PFSK-1 (cell line): Measurements from ENCODE around the gene COA4.

Experiments used
- FOXP2 ChIP-seq: optimal IDR thresholded peaks from 2 replicates; pipeline ENCODE3; 2011; ENCODE audit warnings: borderline replicate concordance, control low read depth, inconsistent platforms; ENCODE audit not compliant: insufficient read depth; ENCODE audit errors: extremely low read length, extremely low read depth
- POLR2AphosphoS5 ChIP-seq: IDR thresholded peaks from 2 replicates; pipeline ENCODE4 v1.6.1; 2012; ENCODE audit warnings: low read depth, mild to moderate bottlenecking, control low read depth, low read length, moderate library complexity
- SIN3A ChIP-seq: IDR thresholded peaks from 2 replicates; pipeline ENCODE4 v1.6.1; 2012; ENCODE audit warnings: mild to moderate bottlenecking, low read length, moderate library complexity, borderline replicate concordance; ENCODE audit not compliant: insufficient read depth
- TAF1 ChIP-seq: IDR thresholded peaks from 2 replicates; pipeline ENCODE4 v1.6.1; 2012; ENCODE audit warnings: low read length, control low read depth, borderline replicate concordance; ENCODE audit not compliant: insufficient read depth
- TF ChIP-seq, protein P1 (sequence below), 2 experiments: IDR thresholded peaks; 2 replicates each; pipeline versions ENCODE4 v1.6.1 to v1.8.0; 2011 to 2012; ENCODE audit warnings: low read depth in 2 of 2, low read length in 2 of 2, control low read depth in 1 of 2, inconsistent platforms in 1 of 2, mild to moderate bottlenecking in 1 of 2, moderate library complexity in 1 of 2; ENCODE audit not compliant: insufficient read depth in 1 of 2

COA4 gene

DNA sequence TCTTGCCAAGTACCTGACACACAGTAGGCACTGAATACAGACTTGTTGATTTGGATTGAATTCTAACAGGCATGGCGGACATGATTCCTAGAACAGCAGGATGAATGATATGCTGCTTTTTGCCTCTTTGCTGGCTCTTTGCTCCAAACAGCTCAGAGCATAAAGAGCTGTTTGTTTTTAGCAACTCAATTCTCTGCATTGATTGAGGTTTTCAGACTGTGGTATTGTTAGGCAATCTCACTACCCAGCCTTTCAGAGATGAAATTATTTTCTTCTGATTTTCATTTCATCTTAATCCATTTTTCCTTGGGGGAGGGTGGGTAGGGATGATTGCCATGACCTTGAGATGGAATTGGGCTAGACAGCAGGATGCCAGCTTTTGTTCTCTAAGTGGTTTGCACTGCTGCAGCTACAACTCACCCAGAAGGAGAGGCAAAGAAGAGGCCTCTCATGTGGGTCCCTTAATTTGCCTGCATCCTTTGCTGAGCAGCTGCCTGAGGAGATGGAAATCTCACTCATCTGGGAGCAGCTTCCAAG, 20.5 kb downstream of the COA4 start:
- TF ChIP-seq SIN3A (no peak), FOXP2 (no peak), POLR2AphosphoS5 (no peak), TAF1 (no peak)
- TF ChIP-seq, protein P1, sequence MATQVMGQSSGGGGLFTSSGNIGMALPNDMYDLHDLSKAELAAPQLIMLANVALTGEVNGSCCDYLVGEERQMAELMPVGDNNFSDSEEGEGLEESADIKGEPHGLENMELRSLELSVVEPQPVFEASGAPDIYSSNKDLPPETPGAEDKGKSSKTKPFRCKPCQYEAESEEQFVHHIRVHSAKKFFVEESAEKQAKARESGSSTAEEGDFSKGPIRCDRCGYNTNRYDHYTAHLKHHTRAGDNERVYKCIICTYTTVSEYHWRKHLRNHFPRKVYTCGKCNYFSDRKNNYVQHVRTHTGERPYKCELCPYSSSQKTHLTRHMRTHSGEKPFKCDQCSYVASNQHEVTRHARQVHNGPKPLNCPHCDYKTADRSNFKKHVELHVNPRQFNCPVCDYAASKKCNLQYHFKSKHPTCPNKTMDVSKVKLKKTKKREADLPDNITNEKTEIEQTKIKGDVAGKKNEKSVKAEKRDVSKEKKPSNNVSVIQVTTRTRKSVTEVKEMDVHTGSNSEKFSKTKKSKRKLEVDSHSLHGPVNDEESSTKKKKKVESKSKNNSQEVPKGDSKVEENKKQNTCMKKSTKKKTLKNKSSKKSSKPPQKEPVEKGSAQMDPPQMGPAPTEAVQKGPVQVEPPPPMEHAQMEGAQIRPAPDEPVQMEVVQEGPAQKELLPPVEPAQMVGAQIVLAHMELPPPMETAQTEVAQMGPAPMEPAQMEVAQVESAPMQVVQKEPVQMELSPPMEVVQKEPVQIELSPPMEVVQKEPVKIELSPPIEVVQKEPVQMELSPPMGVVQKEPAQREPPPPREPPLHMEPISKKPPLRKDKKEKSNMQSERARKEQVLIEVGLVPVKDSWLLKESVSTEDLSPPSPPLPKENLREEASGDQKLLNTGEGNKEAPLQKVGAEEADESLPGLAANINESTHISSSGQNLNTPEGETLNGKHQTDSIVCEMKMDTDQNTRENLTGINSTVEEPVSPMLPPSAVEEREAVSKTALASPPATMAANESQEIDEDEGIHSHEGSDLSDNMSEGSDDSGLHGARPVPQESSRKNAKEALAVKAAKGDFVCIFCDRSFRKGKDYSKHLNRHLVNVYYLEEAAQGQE (IDR thresholded peaks at IDR 0.05; ENCODE audit: insufficient read depth in 1 of 2, low read depth in 2 of 2, low read length in 2 of 2), result no peak

DNA sequence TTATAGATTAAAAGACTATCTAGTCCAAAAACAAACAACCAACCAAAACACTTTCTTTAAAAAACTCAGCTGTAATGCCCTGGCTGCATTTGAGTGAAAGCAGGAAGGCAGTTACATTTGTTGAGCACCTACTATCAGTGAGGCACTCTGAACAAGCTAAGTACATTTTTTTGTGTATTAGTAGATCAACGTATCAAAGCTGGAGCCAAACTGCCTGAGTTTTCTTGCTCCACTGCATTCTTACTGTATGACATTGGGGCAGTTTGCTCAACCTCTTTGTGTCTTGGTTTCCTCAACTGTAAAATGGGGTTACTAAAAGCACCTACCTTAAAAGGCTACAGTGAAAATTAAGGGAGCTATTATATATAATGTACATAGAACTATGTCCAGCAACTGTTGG, 22.0 kb downstream of the COA4 start:
- TF ChIP-seq, protein P1 (IDR thresholded peaks at IDR 0.05; ENCODE audit: insufficient read depth in 1 of 2, low read depth in 2 of 2, low read length in 2 of 2), result no peak
- TF ChIP-seq SIN3A (no peak), TAF1 (no peak), FOXP2 (no peak), POLR2AphosphoS5 (no peak)

DNA sequence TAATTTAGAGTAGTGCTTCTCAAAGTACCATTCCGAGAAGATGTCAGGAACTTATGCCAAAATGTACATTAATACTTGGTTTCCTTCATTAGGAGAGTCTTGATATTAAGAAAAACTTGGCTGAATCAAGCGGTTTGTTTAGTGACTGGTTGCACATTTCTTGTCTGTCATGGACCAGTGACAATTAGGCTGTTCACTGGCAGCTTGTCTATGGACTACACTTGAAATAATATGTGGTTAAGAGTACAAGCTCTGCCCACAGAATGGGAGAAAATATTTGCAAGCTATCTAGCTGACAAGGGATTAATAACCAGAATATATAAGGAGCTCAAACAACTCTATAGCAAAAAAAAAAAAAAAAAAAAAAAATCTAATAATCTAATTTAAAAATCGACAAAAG, 24.6 kb downstream of the COA4 start:
- TF ChIP-seq POLR2AphosphoS5 (no peak), TAF1 (no peak), SIN3A (no peak), FOXP2 (no peak)

DNA sequence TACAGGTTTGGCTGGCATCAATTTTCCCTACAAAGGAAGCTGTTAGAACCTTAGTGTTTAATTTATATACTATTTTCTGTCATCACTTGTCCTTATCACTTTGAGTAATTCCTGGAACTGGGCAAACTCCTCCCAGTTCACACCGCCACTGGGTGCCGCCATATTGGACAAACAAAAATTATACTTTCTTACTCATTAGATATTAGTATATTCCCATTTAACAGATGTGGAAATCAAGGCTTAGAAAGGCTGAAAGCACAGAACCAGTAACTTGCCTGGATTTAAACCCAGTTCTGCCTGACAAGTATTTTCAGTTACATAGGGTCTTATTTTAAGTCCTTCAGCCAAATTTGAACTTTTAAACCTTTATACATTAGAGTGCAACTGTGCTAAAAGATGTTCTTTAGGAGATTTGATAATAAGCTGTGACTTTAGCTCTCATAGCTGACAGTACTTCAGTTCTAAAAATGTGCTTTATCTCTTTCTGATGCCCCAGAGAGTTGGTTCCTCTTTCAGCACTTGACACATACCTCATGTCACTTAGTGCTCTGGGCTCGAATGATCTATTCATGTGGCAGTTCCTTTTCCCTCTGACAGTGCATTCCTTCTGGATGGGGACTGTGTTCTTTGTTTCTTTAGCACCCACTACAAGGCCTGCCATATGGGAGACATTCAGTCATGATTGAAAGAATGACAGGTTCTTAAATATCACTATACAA, 25.4 kb downstream of the COA4 start:
- no peak for TF ChIP-seq FOXP2
- TF ChIP-seq, protein P1 (IDR thresholded peaks at IDR 0.05; ENCODE audit: insufficient read depth in 1 of 2, low read depth in 2 of 2, low read length in 2 of 2), result no peak
- TF ChIP-seq TAF1, result no peak
- TF ChIP-seq SIN3A, result no peak
- TF ChIP-seq POLR2AphosphoS5, result no peak

DNA sequence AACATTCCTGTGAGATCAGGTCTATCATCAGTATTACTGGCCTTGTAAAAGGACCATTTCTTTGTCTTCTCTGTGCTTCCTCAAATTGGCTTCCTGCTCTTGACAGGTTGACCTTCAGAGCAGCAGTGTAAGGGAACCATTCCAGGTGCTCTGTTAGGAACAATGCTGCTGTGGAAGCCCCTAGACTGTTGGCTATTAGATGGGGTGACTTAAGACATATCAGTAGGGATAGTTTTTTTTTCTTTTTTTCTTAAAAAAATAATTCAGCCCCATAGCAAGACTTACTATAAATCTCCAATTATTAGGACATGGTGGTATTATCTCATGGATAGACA, 37.6 kb downstream of the COA4 start:
- TF ChIP-seq TAF1 (no peak), POLR2AphosphoS5 (no peak), SIN3A (no peak), FOXP2 (no peak)
- TF ChIP-seq, protein P1 (IDR thresholded peaks at IDR 0.05; ENCODE audit: insufficient read depth in 1 of 2, low read depth in 2 of 2, low read length in 2 of 2), result no peak
